CD4-positive, alpha-beta T cell (primary cell): ENCODE data around the gene CPED1. TPM values are rescaled to one million over a fixed set of nuclear protein-coding genes. Genes with fewer than 3 reads are reported as not detected.

Experiments
- ATAC-seq: fragments of 200-7000 bp; cut with Tn5 transposase; one replicate; pipeline ENCODE4 v1.10.0; 2022; ENCODE audit warnings: mild to moderate bottlenecking; ENCODE audit not compliant: poor library complexity
- CTCF ChIA-PET: fragments of 350-600 bp; sonication (Branson Sonifier 250); formaldehyde crosslinking; loops from one replicate; lab custom pipeline; 2021; ENCODE audit warnings: antibody characterized with exemption, inconsistent platforms; lab: Charles Lee
- POLR2A ChIA-PET: fragments of 350-600 bp; sonication (Branson Sonifier 250); formaldehyde crosslinking; loops from one replicate; lab custom pipeline; 2021; ENCODE audit warnings: antibody characterized with exemption, inconsistent platforms; lab: Charles Lee
- DNase-seq, 14 experiments: peaks; one replicate each; pipeline ENCODE4 v3.0.0-alpha.2; 2013 to 2020; ENCODE audit warnings: mixed read lengths in 2 of 14
- H3K27ac ChIP-seq, 2 donors: one replicate each; pipeline versions ENCODE4 v1.5.1 to v1.7.0; 2013; ENCODE audit warnings: low read length in 2 of 2, low read depth in 1 of 2, mild to moderate bottlenecking in 1 of 2
- H3K27me3 ChIP-seq, 2 experiments: 1 replicate in 1 of 2; 2 replicates in 1 of 2; pipeline versions ENCODE4 v1.6.1 to v1.7.0; 2013; ENCODE audit warnings: low read length in 2 of 2, control low read depth in 1 of 2, mild to moderate bottlenecking in 1 of 2, moderate library complexity in 1 of 2; ENCODE audit not compliant: insufficient read depth in 2 of 2, control insufficient read depth in 1 of 2
- H3K36me3 ChIP-seq: one replicate; pipeline ENCODE4 v1.6.1; 2013; ENCODE audit warnings: low read length, control low read depth; ENCODE audit not compliant: insufficient read depth
- H3K4me1 ChIP-seq: one replicate; pipeline ENCODE4 v1.6.1; 2013; ENCODE audit warnings: low read length, control low read depth; ENCODE audit not compliant: insufficient read depth
- H3K4me3 ChIP-seq: one replicate; pipeline ENCODE4 v1.5.1; 2013; ENCODE audit warnings: mild to moderate bottlenecking, low read length, moderate library complexity
- H3K9me3 ChIP-seq, 2 experiments: 1 replicate in 1 of 2; 2 replicates in 1 of 2; pipeline versions ENCODE4 v1.6.1 to v1.7.0; 2013; ENCODE audit warnings: low read length in 2 of 2, mild to moderate bottlenecking in 2 of 2, control low read depth in 1 of 2, moderate library complexity in 1 of 2; ENCODE audit not compliant: control insufficient read depth in 1 of 2, insufficient read depth in 1 of 2
- H3K27ac Mint-ChIP-seq: one replicate; pipeline ENCODE4 v1.8.0; 2020; ENCODE audit warnings: mixed read lengths
- H3K27me3 Mint-ChIP-seq: one replicate; pipeline ENCODE4 v1.8.0; 2021; ENCODE audit warnings: mixed read lengths
- H3K36me3 Mint-ChIP-seq: one replicate; pipeline ENCODE4 v1.8.0; 2021; ENCODE audit warnings: low read depth, mixed read lengths
- H3K4me1 Mint-ChIP-seq: one replicate; pipeline ENCODE4 v1.8.0; 2021; ENCODE audit warnings: low read depth, mixed read lengths
- H3K4me3 Mint-ChIP-seq: one replicate; pipeline ENCODE4 v1.8.0; 2020; ENCODE audit warnings: mild to moderate bottlenecking, mixed read lengths
- H3K9me3 Mint-ChIP-seq: one replicate; pipeline ENCODE4 v1.8.0; 2020; ENCODE audit warnings: mixed read lengths
- CTCF ChIP-seq: fragments of 200-600 bp; IDR thresholded peaks from one replicate; pipeline ENCODE4 v1.8.0; 2022; ENCODE audit warnings: antibody characterized with exemption, mild to moderate bottlenecking
- intact Hi-C, 2 experiments: fragments of 100-400 bp; cut with DNase I in 1 of 2; cut with micrococcal nuclease in 1 of 2; formaldehyde crosslinking; loops; one replicate each; pipeline versions ENCODE4 v1.15.1 to v1.9.0; 2023 to 2025; cut with DNase I, micrococcal nuclease
- total RNA-seq, 174 experiments: library from RNA in 2 of 174; stranded (reverse) in 2 of 174; gene quantifications; one replicate each; pipeline ENCODE4 v1.2.3 and lab custom pipeline; 2021 to 2026

CPED1 gene
- total RNA-seq, 2 experiments from 2014 or later: 0.08 to 0.19 TPM

- Mint-ChIP-seq H3K27me3 (peaks cover 71% of the 10 kb centered on the region), H3K27ac (no peak overlapping the region), H3K9me3 (no peaks in the 10 kb centered on the region), H3K4me1 (peaks cover 26% of the 10 kb centered on the region), H3K4me3 (no peak overlapping the region), H3K36me3 (no peaks in the 10 kb centered on the region)
- ChIA-PET CTCF (interaction anchor here (1.2 to 2.9 kb wide), 10 partner anchors 9 to 121 kb away, joined by 3 to 14 read pairs (median 5); no protein-coding TSS in a partner anchor), POLR2A (interaction anchor here (0.6 to 2.5 kb wide), 3 partner anchors 9 to 36 kb away, joined by 3 to 9 read pairs (median 7); partner anchors contain the start of gene ING3)
- no peaks in the 10 kb centered on the region for H3K9me3 ChIP-seq
- peaks cover 25 to 52% of the 10 kb centered on the region in 2 experiments for H3K27me3 ChIP-seq
- H3K27ac ChIP-seq: no peak overlapping the region
- intact Hi-C loops: loop anchor here (1.0 to 10.0 kb wide), 6 partner anchors 36 to 560 kb away; partner anchors contain the start of gene FAM3C (in 1 of the 2)
- peaks cover 20% of the 10 kb centered on the region for H3K4me1 ChIP-seq
- DNase-seq (no peak), ATAC-seq (no peak)
- no peaks in the 10 kb centered on the region for H3K36me3 ChIP-seq
- no peak for TF ChIP-seq CTCF
- H3K4me3 ChIP-seq: no peak overlapping the region
Measured at GRCh38 chr7:120987280-120987679, 1.2 kb upstream of the CPED1 start.

- peaks cover 25 to 52% of the 10 kb centered on the region in 2 experiments for H3K27me3 ChIP-seq
- H3K4me3 ChIP-seq: peak overlapping the region; percentile 10
- no peaks in the 10 kb centered on the region for H3K36me3 Mint-ChIP-seq
- peaks cover 75% of the 10 kb centered on the region for H3K27me3 Mint-ChIP-seq
- TF ChIP-seq CTCF: peak; percentile 95
- peaks cover 20% of the 10 kb centered on the region for H3K4me1 ChIP-seq
- ChIA-PET CTCF (interaction anchor here (1.2 to 2.9 kb wide), 11 partner anchors 10 to 120 kb away, joined by 3 to 14 read pairs (median 5); no protein-coding TSS in a partner anchor), POLR2A (interaction anchor here (0.5 to 2.5 kb wide), 4 partner anchors 8 to 94 kb away, joined by 3 to 9 read pairs (median 6); partner anchors contain the start of gene ING3)
- peak overlapping the region; percentile 44 for H3K4me3 Mint-ChIP-seq
- no peak overlapping the region for H3K27ac ChIP-seq
- no peaks in the 10 kb centered on the region for H3K9me3 Mint-ChIP-seq
- no peaks in the 10 kb centered on the region for H3K9me3 ChIP-seq
- intact Hi-C loops: loop anchor here (1.0 to 10.0 kb wide), 6 partner anchors 37 to 559 kb away; partner anchors contain the start of gene FAM3C (in 1 of the 2)
- ATAC-seq: peak; percentile 100
- peak; percentile 77 to 94 (median 83) for DNase-seq
- H3K36me3 ChIP-seq: no peaks in the 10 kb centered on the region
- no peak overlapping the region for H3K27ac Mint-ChIP-seq
- H3K4me1 Mint-ChIP-seq: peaks cover 26% of the 10 kb centered on the region
Measured at GRCh38 chr7:120987683-120988590, 574 bp upstream of the CPED1 start.
